GM12891 (cell line): Measurements from ENCODE around the gene F8.

ENCODE experiments used
- PAX5 ChIP-seq: IDR thresholded peaks from 2 replicates; pipeline ENCODE4 v1.6.1; 2011; ENCODE audit warnings: low read length, moderate library complexity, mild to moderate bottlenecking; ENCODE audit not compliant: insufficient read depth, severe bottlenecking
- POLR2A ChIP-seq: IDR thresholded peaks from 2 replicates; pipeline ENCODE4 v1.6.1; 2011; ENCODE audit warnings: low read depth, low read length, control low read depth
- POLR2AphosphoS5 ChIP-seq: IDR thresholded peaks from 2 replicates; pipeline ENCODE4 v1.6.1; 2011; ENCODE audit warnings: low read depth, low read length, control low read depth
- POU2F2 ChIP-seq: IDR thresholded peaks from 2 replicates; pipeline ENCODE4 v1.6.1; 2011; ENCODE audit warnings: low read depth, mild to moderate bottlenecking, control low read depth, low read length, moderate library complexity
- SPI1 ChIP-seq: IDR thresholded peaks from 2 replicates; pipeline ENCODE4 v1.6.1; 2011; ENCODE audit warnings: low read depth, low read length, control low read depth
- TAF1 ChIP-seq: IDR thresholded peaks from 2 replicates; pipeline ENCODE4 v1.6.1; 2011; ENCODE audit warnings: low read depth, low read length, control low read depth

DNA sequence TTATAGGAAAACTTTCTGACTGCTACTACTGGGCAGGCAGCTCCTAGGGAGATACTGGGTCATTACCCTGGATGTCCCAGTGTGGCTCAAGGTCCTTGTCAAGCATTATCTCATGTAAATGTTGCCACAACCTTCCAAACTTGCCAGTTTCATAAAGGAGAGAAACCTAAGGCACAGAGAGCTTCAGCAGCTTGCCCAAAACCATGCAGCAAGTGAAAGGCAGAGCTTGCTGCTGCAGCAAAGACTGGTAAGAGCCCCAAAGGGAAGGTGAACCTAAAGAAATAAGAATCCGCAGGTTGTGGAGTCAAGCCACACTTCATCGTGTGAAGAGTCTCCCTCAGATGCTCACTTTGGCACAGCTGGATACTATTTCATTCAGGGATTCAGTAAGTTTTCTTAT lies 219.6 kb downstream of the F8 start:
- TF ChIP-seq POLR2A (no peak), PAX5 (no peak), POLR2AphosphoS5 (no peak), POU2F2 (no peak), TAF1 (no peak), SPI1 (no peak)
